Right renal cortex interstitium (tissue), 3 donors: ENCODE results near the gene SLC25A21. TPM values are rescaled to one million over a fixed set of nuclear protein-coding genes. Genes with fewer than 3 reads are reported as not detected.

Experiments used
- DNase-seq, 3 donors: peaks; one replicate each; pipeline ENCODE4 v3.0.0-alpha.2; 2013; ENCODE audit warnings: low read depth in 3 of 3, low spot score in 2 of 3
- polyA plus RNA-seq, 3 donors: library from polyadenylated mRNA; unstranded; fragments of 120-200 nt; gene quantifications; one replicate each; pipeline ENCODE4 v1.2.1, GENCODE V29; 2013; ENCODE audit not compliant: insufficient read length in 3 of 3

Gene SLC25A21
- polyA plus RNA-seq, 3 donors, result 2.4 to 4.7 (median 3.4) TPM

- DNase-seq, result no peak
Observed at GRCh38 chr14:37144729-37145363, 27.6 kb downstream of the SLC25A21 start.

- DNase-seq, result no peak
Observed at GRCh38 chr14:37143475-37143874, 28.9 kb downstream of the SLC25A21 start.

- no peak for DNase-seq
Observed at GRCh38 chr14:37142835-37143401, 29.5 kb downstream of the SLC25A21 start.

- DNase-seq, result no peak
Observed at GRCh38 chr14:37140176-37140575, 32.2 kb downstream of the SLC25A21 start.

GRCh38 chr14:37139710-37140109 lies 32.7 kb downstream of the SLC25A21 start:
- DNase-seq, result no peak

- DNase-seq, result no peak
Observed at GRCh38 chr14:37138898-37139297, 33.5 kb downstream of the SLC25A21 start.

GRCh38 chr14:37133284-37133913 lies 39.0 kb downstream of the SLC25A21 start:
- no peak for DNase-seq

- DNase-seq, result no peak
Observed at GRCh38 chr14:37131205-37131604, 41.2 kb downstream of the SLC25A21 start.

GRCh38 chr14:37129047-37129446 lies 43.4 kb downstream of the SLC25A21 start:
- DNase-seq, result no peak

- no peak for DNase-seq
Observed at GRCh38 chr14:37124614-37125013, 47.8 kb downstream of the SLC25A21 start.

GRCh38 chr14:37122919-37123639 lies 49.3 kb downstream of the SLC25A21 start:
- DNase-seq, result no peak

GRCh38 chr14:37122288-37122687 lies 50.1 kb downstream of the SLC25A21 start:
- no peak for DNase-seq

- no peak for DNase-seq
Observed at GRCh38 chr14:37118673-37119366, 53.6 kb downstream of the SLC25A21 start.

- no peak for DNase-seq
Observed at GRCh38 chr14:37116933-37117849, 55.2 kb downstream of the SLC25A21 start.

- no peak for DNase-seq
Observed at GRCh38 chr14:37115406-37115805, 57.0 kb downstream of the SLC25A21 start.

GRCh38 chr14:37114559-37114958 lies 57.8 kb downstream of the SLC25A21 start:
- DNase-seq, result no peak

GRCh38 chr14:37114002-37114401 lies 58.4 kb downstream of the SLC25A21 start:
- DNase-seq, result no peak

- DNase-seq, result no peak
Observed at GRCh38 chr14:37098132-37098531, 74.3 kb downstream of the SLC25A21 start.

- no peak for DNase-seq
Observed at GRCh38 chr14:37094502-37094901, 77.9 kb downstream of the SLC25A21 start.

- no peak for DNase-seq
Observed at GRCh38 chr14:37093364-37093763, 79.0 kb downstream of the SLC25A21 start.
